ENCODE results near the gene LRMDA. TPM values are rescaled to one million over a fixed set of nuclear protein-coding genes. Genes with fewer than 3 reads are reported as not detected.

The LRMDA gene
- polyA plus RNA-seq, 3 donors = 39.8 to 59.6 (median 56.4) TPM

DNA sequence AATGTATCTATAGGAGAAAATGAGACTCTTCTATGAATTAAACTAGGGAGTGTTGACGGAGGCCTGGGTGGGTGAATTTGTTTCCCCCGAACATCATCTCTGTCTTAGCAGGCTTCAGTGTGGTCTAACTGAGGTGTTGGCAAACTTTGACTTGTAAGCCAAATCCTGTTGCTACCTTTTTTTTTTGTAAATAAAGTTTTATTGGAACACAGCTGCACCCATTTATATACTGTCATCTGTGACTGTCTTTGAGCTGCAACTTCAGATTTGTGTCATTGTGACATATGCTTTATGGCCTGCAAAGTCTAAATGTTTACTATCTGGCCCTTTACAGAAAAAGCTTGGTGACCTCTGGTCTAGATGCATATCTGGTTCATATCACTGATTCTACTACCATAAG lies 455.9 kb downstream of the LRMDA start:
- intact Hi-C loops (cut with micrococcal nuclease) = no loop called here
- H3K27me3 ChIP-seq (ENCODE audit: control insufficient read depth in 2 of 2, insufficient read depth in 2 of 2, low read length in 2 of 2) = no peaks in the 10 kb centered on the region
- TF ChIP-seq, protein P1, sequence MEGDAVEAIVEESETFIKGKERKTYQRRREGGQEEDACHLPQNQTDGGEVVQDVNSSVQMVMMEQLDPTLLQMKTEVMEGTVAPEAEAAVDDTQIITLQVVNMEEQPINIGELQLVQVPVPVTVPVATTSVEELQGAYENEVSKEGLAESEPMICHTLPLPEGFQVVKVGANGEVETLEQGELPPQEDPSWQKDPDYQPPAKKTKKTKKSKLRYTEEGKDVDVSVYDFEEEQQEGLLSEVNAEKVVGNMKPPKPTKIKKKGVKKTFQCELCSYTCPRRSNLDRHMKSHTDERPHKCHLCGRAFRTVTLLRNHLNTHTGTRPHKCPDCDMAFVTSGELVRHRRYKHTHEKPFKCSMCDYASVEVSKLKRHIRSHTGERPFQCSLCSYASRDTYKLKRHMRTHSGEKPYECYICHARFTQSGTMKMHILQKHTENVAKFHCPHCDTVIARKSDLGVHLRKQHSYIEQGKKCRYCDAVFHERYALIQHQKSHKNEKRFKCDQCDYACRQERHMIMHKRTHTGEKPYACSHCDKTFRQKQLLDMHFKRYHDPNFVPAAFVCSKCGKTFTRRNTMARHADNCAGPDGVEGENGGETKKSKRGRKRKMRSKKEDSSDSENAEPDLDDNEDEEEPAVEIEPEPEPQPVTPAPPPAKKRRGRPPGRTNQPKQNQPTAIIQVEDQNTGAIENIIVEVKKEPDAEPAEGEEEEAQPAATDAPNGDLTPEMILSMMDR (IDR thresholded peaks at IDR 0.05) = no peak
- no peak for DNase-seq
- Mint-ChIP-seq H3K9me3 (peaks cover 0 to 1% (median 0%) of the 10 kb centered on the region in 7 donors), H3K36me3 (peaks cover 7 to 17% of the 10 kb centered on the region in 2 donors), H3K27me3 (ENCODE audit: low read depth in 3 of 3) (no peaks in the 10 kb centered on the region), H3K27ac (peak overlapping the region in 1 of 7 donors; percentile 45), H3K4me1 (no peaks in the 10 kb centered on the region), H3K4me3 (no peak overlapping the region)
- H3K4me1 ChIP-seq (ENCODE audit: control insufficient read depth in 1 of 2, insufficient read depth in 2 of 2, low read length in 2 of 2) = no peaks in the 10 kb centered on the region
- peaks cover 0 to 13% of the 10 kb centered on the region in 2 donors for H3K36me3 ChIP-seq (replicated peaks in 1 of 2; ENCODE audit: control insufficient read depth in 1 of 2, insufficient read depth in 2 of 2, low read length in 2 of 2)
- no peaks in the 10 kb centered on the region for H4K20me1 ChIP-seq (ENCODE audit: insufficient read depth, low read length)
- H3K4me3 ChIP-seq (replicated peaks in 1 of 3; ENCODE audit: low read depth in 2 of 3, low read length in 3 of 3) = no peak overlapping the region
- no peaks in the 10 kb centered on the region for H3K79me2 ChIP-seq (ENCODE audit: insufficient read depth, low read length)
- no CpG with 5 or more reads among the region's 2 CpGs for WGBS (ENCODE audit: insufficient coverage)
- no peak overlapping the region for H2AFZ ChIP-seq (ENCODE audit: insufficient read depth, low read depth, low read length, poor library complexity, severe bottlenecking)
- no peak overlapping the region for H3K9ac ChIP-seq (ENCODE audit: insufficient read depth, low read length, poor library complexity, severe bottlenecking)
- no peaks in the 10 kb centered on the region for H3K9me3 ChIP-seq (replicated peaks in 1 of 2; ENCODE audit: control insufficient read depth in 1 of 2, insufficient read depth in 1 of 2, low read length in 2 of 2)
- H3K27ac ChIP-seq (ENCODE audit: low read depth in 1 of 2, low read length in 2 of 2) = no peak overlapping the region
- no peak overlapping the region for H3K4me2 ChIP-seq (replicated peaks; ENCODE audit: extremely low read depth, low read length, poor library complexity, severe bottlenecking)

- H3K9me3 ChIP-seq (replicated peaks in 1 of 2; ENCODE audit: control insufficient read depth in 1 of 2, insufficient read depth in 1 of 2, low read length in 2 of 2) = no peaks in the 10 kb centered on the region
- DNase-seq = no peak
- TF ChIP-seq, protein P1 (IDR thresholded peaks at IDR 0.05) = no peak
- intact Hi-C loops (cut with micrococcal nuclease) = no loop called here
- no peaks in the 10 kb centered on the region for H3K27me3 ChIP-seq (ENCODE audit: control insufficient read depth in 2 of 2, insufficient read depth in 2 of 2, low read length in 2 of 2)
- H3K9ac ChIP-seq (ENCODE audit: insufficient read depth, low read length, poor library complexity, severe bottlenecking) = no peak overlapping the region
- H3K9me3 Mint-ChIP-seq = peaks cover 0 to 1% (median 0%) of the 10 kb centered on the region in 7 donors
- no peaks in the 10 kb centered on the region for H4K20me1 ChIP-seq (ENCODE audit: insufficient read depth, low read length)
- no peak overlapping the region for H2AFZ ChIP-seq (ENCODE audit: insufficient read depth, low read depth, low read length, poor library complexity, severe bottlenecking)
- H3K27ac Mint-ChIP-seq = no peak overlapping the region
- no peak overlapping the region for H3K27ac ChIP-seq (ENCODE audit: low read depth in 1 of 2, low read length in 2 of 2)
- no peaks in the 10 kb centered on the region for H3K4me1 ChIP-seq (ENCODE audit: control insufficient read depth in 1 of 2, insufficient read depth in 2 of 2, low read length in 2 of 2)
- H3K79me2 ChIP-seq (ENCODE audit: insufficient read depth, low read length) = no peaks in the 10 kb centered on the region
- H3K4me3 ChIP-seq (replicated peaks in 1 of 3; ENCODE audit: low read depth in 2 of 3, low read length in 3 of 3) = no peak overlapping the region
- H3K4me3 Mint-ChIP-seq = no peak overlapping the region
- H3K4me2 ChIP-seq (replicated peaks; ENCODE audit: extremely low read depth, low read length, poor library complexity, severe bottlenecking) = no peak overlapping the region
- WGBS (ENCODE audit: insufficient coverage) = 100% methylated on average over 6 of the region's 11 CpGs
- H3K4me1 Mint-ChIP-seq = no peaks in the 10 kb centered on the region
- peaks cover 0 to 6% of the 10 kb centered on the region in 2 donors for H3K36me3 ChIP-seq (replicated peaks in 1 of 2; ENCODE audit: control insufficient read depth in 1 of 2, insufficient read depth in 2 of 2, low read length in 2 of 2)
- no peaks in the 10 kb centered on the region for H3K27me3 Mint-ChIP-seq (ENCODE audit: low read depth in 3 of 3)
- peaks cover 7 to 17% of the 10 kb centered on the region in 2 donors for H3K36me3 Mint-ChIP-seq
These were observed 456.7 kb downstream of the LRMDA start for GRCh38 chr10:75887992-75888680.

All from CD14-positive monocyte (primary cell).